Endothelial cell of umbilical vein (primary cell): ENCODE measurements around the gene TAS2R38.

Experiments
- EZH2 ChIP-seq: IDR thresholded peaks from 2 replicates; pipeline ENCODE4 v1.6.1; 2012; ENCODE audit warnings: borderline replicate concordance, low read depth, mild to moderate bottlenecking, moderate library complexity, low read length, inconsistent platforms; ENCODE audit not compliant: severe bottlenecking
- FOS ChIP-seq: IDR thresholded peaks from 2 replicates; pipeline ENCODE4 v1.6.1; 2011; ENCODE audit warnings: mild to moderate bottlenecking, low read length, moderate library complexity, borderline replicate concordance; ENCODE audit not compliant: insufficient read depth
- JUN ChIP-seq: IDR thresholded peaks from 2 replicates; pipeline ENCODE4 v1.6.1; 2011; ENCODE audit warnings: borderline replicate concordance, low read depth; ENCODE audit not compliant: insufficient read length, insufficient read depth
- MYC ChIP-seq: IDR thresholded peaks from one replicate; pipeline ENCODE4 v1.6.1; 2011; ENCODE audit warnings: mild to moderate bottlenecking, low read depth, low read length
- POLR2A ChIP-seq: IDR thresholded peaks from 2 replicates; pipeline ENCODE4 v1.6.1; 2012; ENCODE audit warnings: low read depth, mild to moderate bottlenecking, control low read depth, low read length
- POLR2AphosphoS5 ChIP-seq: IDR thresholded peaks from 2 replicates; pipeline ENCODE4 v1.6.1; 2012; ENCODE audit warnings: low read depth, mild to moderate bottlenecking, control low read depth, low read length, moderate library complexity; ENCODE audit not compliant: insufficient read depth
- TF ChIP-seq, protein P1 (sequence below), 2 donors: IDR thresholded peaks; 1 replicate in 1 of 2; 2 replicates in 1 of 2; pipeline ENCODE4 v1.5.1; 2011; ENCODE audit warnings: low read length in 2 of 2, mild to moderate bottlenecking in 2 of 2, moderate library complexity in 2 of 2, control low read depth in 1 of 2, inconsistent platforms in 1 of 2, low read depth in 1 of 2; ENCODE audit not compliant: insufficient read depth in 1 of 2; ENCODE audit errors: extremely low read depth in 1 of 2
- TF ChIP-seq, protein P2 (sequence below): IDR thresholded peaks from 2 replicates; pipeline ENCODE4 v1.6.1; 2011; ENCODE audit not compliant: insufficient read depth, insufficient read length

DNA sequence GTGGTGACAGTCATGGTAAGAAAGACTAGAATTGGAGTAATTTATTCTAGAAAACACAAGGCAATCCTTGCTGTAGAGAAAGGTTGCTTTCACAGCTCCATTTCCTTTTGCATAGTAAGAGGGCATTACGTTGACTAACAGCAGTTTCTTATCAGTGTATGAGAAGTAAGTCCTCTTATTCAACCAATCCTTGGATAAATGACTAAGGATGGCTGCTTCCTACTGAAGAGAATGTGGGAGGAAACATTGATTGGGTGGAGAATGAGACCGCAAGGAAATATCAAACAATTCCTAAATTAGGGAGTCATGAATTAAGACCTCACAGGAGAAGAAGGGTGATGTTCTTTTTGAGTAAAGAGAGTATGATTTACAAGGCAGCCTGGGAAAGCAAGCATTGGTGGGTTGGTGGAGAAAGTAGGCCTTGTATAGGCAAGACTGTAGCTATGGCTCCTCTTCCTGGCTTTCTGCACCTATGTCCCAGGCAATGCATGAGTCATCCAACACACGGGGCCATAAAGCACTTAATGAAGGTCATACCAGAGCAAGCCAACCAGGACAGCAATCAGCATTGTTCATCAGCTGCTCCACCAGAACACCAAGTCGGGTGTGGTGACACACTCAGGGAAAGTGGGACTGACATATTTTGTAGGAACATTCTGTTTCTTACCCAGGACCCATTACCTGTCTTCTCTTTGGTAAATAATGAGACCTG is 27.7 kb upstream of the TAS2R38 start:
- TF ChIP-seq POLR2A (no peak), EZH2 (no peak), POLR2AphosphoS5 (no peak), MYC (no peak), JUN (no peak), FOS (no peak)
- TF ChIP-seq, protein P1, sequence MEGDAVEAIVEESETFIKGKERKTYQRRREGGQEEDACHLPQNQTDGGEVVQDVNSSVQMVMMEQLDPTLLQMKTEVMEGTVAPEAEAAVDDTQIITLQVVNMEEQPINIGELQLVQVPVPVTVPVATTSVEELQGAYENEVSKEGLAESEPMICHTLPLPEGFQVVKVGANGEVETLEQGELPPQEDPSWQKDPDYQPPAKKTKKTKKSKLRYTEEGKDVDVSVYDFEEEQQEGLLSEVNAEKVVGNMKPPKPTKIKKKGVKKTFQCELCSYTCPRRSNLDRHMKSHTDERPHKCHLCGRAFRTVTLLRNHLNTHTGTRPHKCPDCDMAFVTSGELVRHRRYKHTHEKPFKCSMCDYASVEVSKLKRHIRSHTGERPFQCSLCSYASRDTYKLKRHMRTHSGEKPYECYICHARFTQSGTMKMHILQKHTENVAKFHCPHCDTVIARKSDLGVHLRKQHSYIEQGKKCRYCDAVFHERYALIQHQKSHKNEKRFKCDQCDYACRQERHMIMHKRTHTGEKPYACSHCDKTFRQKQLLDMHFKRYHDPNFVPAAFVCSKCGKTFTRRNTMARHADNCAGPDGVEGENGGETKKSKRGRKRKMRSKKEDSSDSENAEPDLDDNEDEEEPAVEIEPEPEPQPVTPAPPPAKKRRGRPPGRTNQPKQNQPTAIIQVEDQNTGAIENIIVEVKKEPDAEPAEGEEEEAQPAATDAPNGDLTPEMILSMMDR (IDR thresholded peaks at IDR 0.05; ENCODE audit: extremely low read depth in 1 of 2, insufficient read depth in 1 of 2, low read depth in 1 of 2, low read length in 2 of 2), result no peak
- TF ChIP-seq, protein P2, sequence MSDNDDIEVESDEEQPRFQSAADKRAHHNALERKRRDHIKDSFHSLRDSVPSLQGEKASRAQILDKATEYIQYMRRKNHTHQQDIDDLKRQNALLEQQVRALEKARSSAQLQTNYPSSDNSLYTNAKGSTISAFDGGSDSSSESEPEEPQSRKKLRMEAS, result no peak
